Measurements from ENCODE around the gene CLEC4F.

DNA sequence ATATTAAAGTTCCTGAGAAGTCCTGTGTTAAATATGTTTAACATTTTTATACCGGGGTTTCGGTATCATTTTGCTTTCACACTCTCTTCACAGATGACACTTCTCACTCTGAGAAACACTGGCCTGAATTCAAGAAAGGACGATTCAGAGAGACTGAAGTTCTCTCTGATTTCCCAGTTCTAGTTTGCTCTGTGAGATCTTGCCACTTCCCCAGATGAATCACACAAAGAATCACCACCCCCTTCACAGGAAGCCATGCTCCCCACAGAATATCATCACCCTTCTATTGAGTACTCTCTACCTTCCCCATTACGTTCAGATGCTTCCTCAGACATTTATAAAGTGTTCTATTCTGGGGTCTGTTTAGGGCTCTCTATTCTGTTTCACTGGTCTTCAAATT, 31.3 kb upstream of the CLEC4F start:
- TF ChIP-seq, protein P1, sequence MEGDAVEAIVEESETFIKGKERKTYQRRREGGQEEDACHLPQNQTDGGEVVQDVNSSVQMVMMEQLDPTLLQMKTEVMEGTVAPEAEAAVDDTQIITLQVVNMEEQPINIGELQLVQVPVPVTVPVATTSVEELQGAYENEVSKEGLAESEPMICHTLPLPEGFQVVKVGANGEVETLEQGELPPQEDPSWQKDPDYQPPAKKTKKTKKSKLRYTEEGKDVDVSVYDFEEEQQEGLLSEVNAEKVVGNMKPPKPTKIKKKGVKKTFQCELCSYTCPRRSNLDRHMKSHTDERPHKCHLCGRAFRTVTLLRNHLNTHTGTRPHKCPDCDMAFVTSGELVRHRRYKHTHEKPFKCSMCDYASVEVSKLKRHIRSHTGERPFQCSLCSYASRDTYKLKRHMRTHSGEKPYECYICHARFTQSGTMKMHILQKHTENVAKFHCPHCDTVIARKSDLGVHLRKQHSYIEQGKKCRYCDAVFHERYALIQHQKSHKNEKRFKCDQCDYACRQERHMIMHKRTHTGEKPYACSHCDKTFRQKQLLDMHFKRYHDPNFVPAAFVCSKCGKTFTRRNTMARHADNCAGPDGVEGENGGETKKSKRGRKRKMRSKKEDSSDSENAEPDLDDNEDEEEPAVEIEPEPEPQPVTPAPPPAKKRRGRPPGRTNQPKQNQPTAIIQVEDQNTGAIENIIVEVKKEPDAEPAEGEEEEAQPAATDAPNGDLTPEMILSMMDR (IDR thresholded peaks at IDR 0.05): no peak
- no peak for TF ChIP-seq POLR2A (IDR thresholded peaks at IDR 0.05)

All from right lobe of liver (tissue), 4 donors.